HG02571 (cell line): ENCODE data around the gene ROM1.
"Not testable (repeated sequence)": the region's sequence is repeated elsewhere in the genome, so short reads cannot be mapped to it uniquely, and the experiment has no call there.

Experiments used
- ATAC-seq: cut with Tn5 transposase; IDR thresholded peaks from one replicate; pipeline ENCODE4 v1.9.1; 2021; ENCODE audit warnings: mild to moderate bottlenecking, moderate library complexity; ENCODE audit not compliant: unreplicated experiment

ROM1 gene

GRCh38 chr11:62612366-62613290, at the start of gene ROM1, which contains the start of gene EML3:
Gene ROM1 (plus strand): TSS chr11:62613257. CDS start chr11:62613282, 25 bp downstream.
Gene EML3 (minus strand): TSS chr11:62612775. CDS start chr11:62612457, 318 bp downstream.
- peak; percentile 56 for ATAC-seq

GRCh38 chr11:62565100-62565802, 47.8 kb upstream of the ROM1 start:
- no peak for ATAC-seq

GRCh38 chr11:62566247-62566646, 46.8 kb upstream of the ROM1 start:
- ATAC-seq = no peak

GRCh38 chr11:62567018-62567633, 45.9 kb upstream of the ROM1 start:
- no peak for ATAC-seq

- ATAC-seq = no peak
These were observed 43.4 kb upstream of the ROM1 start for GRCh38 chr11:62569611-62570010.

GRCh38 chr11:62570903-62571302, 42.2 kb upstream of the ROM1 start:
- not testable (repeated sequence) for ATAC-seq

GRCh38 chr11:62571493-62571892, 41.6 kb upstream of the ROM1 start:
- ATAC-seq = not testable (repeated sequence)

GRCh38 chr11:62572431-62572830, 40.6 kb upstream of the ROM1 start:
- no peak for ATAC-seq

- no peak for ATAC-seq
These were observed 40.0 kb upstream of the ROM1 start for GRCh38 chr11:62573006-62573591.

GRCh38 chr11:62573592-62574362, 39.3 kb upstream of the ROM1 start, which contains the start of gene EEF1G:
Gene EEF1G (minus strand): TSS chr11:62573891. CDS start chr11:62573842, 49 bp downstream.
- ATAC-seq = peak; percentile 87

GRCh38 chr11:62574363-62575071, 38.5 kb upstream of the ROM1 start:
- ATAC-seq = peak; percentile 21

GRCh38 chr11:62575156-62575555, 37.9 kb upstream of the ROM1 start:
- ATAC-seq = no peak

- ATAC-seq = no peak
These were observed 37.2 kb upstream of the ROM1 start for GRCh38 chr11:62575837-62576236.

GRCh38 chr11:62577046-62577714, 35.9 kb upstream of the ROM1 start:
- ATAC-seq = no peak

GRCh38 chr11:62578541-62578940, 34.5 kb upstream of the ROM1 start:
- no peak for ATAC-seq

- no peak for ATAC-seq
These were observed 33.8 kb upstream of the ROM1 start for GRCh38 chr11:62579252-62579651.

GRCh38 chr11:62580959-62581715, 31.9 kb upstream of the ROM1 start:
- ATAC-seq = no peak

GRCh38 chr11:62581735-62582134, 31.3 kb upstream of the ROM1 start:
- ATAC-seq = not testable (repeated sequence)
